Spinal cord (tissue), 10 donors: Measurements from ENCODE around the gene FBXO31. TPM values are rescaled to one million over a fixed set of nuclear protein-coding genes. Genes with fewer than 3 reads are reported as not detected.

Experiments
- DNase-seq, 6 donors: peaks; one replicate each; pipeline versions ENCODE4 v3.0.0 to v3.0.0-alpha.2; 2013 to 2015; ENCODE audit warnings: low spot score in 6 of 6, low read depth in 4 of 6
- H3K27ac ChIP-seq: one replicate; pipeline ENCODE4 v1.5.1; 2013; ENCODE audit warnings: low read depth, low read length, control low read depth
- H3K27me3 ChIP-seq: one replicate; pipeline ENCODE4 v1.6.1; 2013; ENCODE audit warnings: low read length; ENCODE audit not compliant: control insufficient read depth, insufficient read depth
- H3K36me3 ChIP-seq: one replicate; pipeline ENCODE4 v1.6.1; 2013; ENCODE audit warnings: low read length; ENCODE audit not compliant: control insufficient read depth, insufficient read depth
- H3K4me1 ChIP-seq: one replicate; pipeline ENCODE4 v1.6.1; 2013; ENCODE audit warnings: low read length; ENCODE audit not compliant: control insufficient read depth, insufficient read depth
- H3K4me3 ChIP-seq: one replicate; pipeline ENCODE4 v1.5.1; 2013; ENCODE audit warnings: low read depth, low read length, control low read depth
- H3K9me3 ChIP-seq: one replicate; pipeline ENCODE4 v1.6.1; 2013; ENCODE audit warnings: low read length; ENCODE audit not compliant: control insufficient read depth, insufficient read depth
- whole genome bisulfite sequencing: methylation state at CpG from one replicate; pipeline ENCODE4 v1.1.5; 2013; ENCODE audit warnings: missing lambda C conversion rate; ENCODE audit not compliant: insufficient coverage; 5-methylcytosine and 5-hydroxymethylcytosine counted together
- polyA plus RNA-seq, 2 donors: library from polyadenylated mRNA; unstranded; fragments of 120-200 nt; gene quantifications; one replicate each; pipeline ENCODE4 v1.2.1, GENCODE V29; 2013; ENCODE audit not compliant: insufficient read length in 2 of 2
- total RNA-seq, 2 donors: library from RNA; depleted of rRNA in 1 of 2; stranded (reverse); fragments of 120-200 nt in 1 of 2; fragments of >200 nt in 1 of 2; gene quantifications; one replicate each; pipeline versions ENCODE4 v1.2.3 to v1.2.4, GENCODE V29; 2013 to 2014
- donor health status: healthy.

FBXO31 gene
- total and polyA plus RNA-seq, 4 donors = 21.0 to 48.6 (median 41.0) TPM

- no peak for DNase-seq
- no peaks in the 10 kb centered on the region for H3K4me1 ChIP-seq
- peaks cover 15% of the 10 kb centered on the region for H3K36me3 ChIP-seq
- no peak overlapping the region for H3K4me3 ChIP-seq
- no peak overlapping the region for H3K27ac ChIP-seq
- WGBS = 90% methylated on average over 3 of the region's 3 CpGs
- no peaks in the 10 kb centered on the region for H3K27me3 ChIP-seq
- H3K9me3 ChIP-seq = no peaks in the 10 kb centered on the region
These were observed 89.6 kb downstream of the FBXO31 start for GRCh38 chr16:87293990-87294389.

GRCh38 chr16:87291944-87292343 lies 91.6 kb downstream of the FBXO31 start:
- Histone ChIP-seq H3K27me3 (no peaks in the 10 kb centered on the region), H3K36me3 (peaks cover 4% of the 10 kb centered on the region), H3K27ac (no peak overlapping the region), H3K4me3 (no peak overlapping the region), H3K4me1 (no peaks in the 10 kb centered on the region), H3K9me3 (no peaks in the 10 kb centered on the region)
- DNase-seq = no peak
- WGBS = 100% methylated on average over 6 of the region's 6 CpGs

GRCh38 chr16:87288753-87289362 lies 94.7 kb downstream of the FBXO31 start:
- Histone ChIP-seq H3K4me3 (no peak overlapping the region), H3K27ac (no peak overlapping the region), H3K27me3 (no peaks in the 10 kb centered on the region), H3K9me3 (no peaks in the 10 kb centered on the region), H3K4me1 (no peaks in the 10 kb centered on the region), H3K36me3 (no peaks in the 10 kb centered on the region)
- 71% methylated on average over 1 of the region's 7 CpGs for WGBS
- no peak for DNase-seq

DNA sequence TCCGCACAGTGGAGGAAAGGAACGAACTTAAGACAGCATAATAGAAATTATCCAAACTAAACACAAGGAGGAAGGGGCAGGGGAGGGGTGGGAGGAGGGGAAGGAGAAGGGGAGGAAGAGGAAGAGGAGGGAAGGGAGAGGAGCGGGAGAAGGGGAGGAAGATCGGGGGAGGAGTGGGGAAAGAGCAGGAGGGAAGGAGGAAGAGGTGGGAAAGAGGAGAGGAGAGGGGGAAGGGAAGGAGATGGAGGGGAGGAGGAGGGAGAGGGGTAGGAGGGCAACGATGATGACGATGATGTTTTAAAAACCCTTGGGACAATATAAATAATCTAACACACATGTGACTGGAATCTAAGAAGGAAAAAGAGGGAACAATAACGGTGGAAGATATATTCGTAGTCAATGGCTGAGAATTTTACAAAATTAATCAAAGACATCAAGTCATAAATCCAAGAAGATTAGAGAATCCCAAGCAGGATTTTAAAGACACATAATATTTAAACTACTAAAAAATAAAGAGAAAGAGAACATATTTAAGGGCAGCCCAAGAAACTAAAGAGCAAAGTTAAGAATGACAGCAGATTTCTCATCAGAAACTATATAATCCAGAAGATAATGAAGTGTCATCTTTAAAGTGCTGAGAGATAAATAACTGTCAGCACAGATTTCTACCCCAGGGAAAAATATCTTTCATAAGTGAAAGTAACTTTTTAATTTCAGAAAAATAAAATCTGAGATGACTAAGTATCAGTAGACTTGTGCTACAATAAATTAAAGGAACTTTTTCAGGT lies 96.5 kb downstream of the FBXO31 start:
- H3K36me3 ChIP-seq = no peaks in the 10 kb centered on the region
- H3K4me3 ChIP-seq = no peak overlapping the region
- no peak overlapping the region for H3K27ac ChIP-seq
- WGBS = 79% methylated on average over 2 of the region's 8 CpGs
- no peaks in the 10 kb centered on the region for H3K9me3 ChIP-seq
- no peaks in the 10 kb centered on the region for H3K27me3 ChIP-seq
- no peak for DNase-seq
- no peaks in the 10 kb centered on the region for H3K4me1 ChIP-seq

- 67% methylated on average over 2 of the region's 2 CpGs for WGBS
- no peaks in the 10 kb centered on the region for H3K9me3 ChIP-seq
- DNase-seq = peak in 1 of 6 donors; percentile 40
These were observed 99.4 kb downstream of the FBXO31 start for GRCh38 chr16:87284183-87284582.

GRCh38 chr16:87279094-87279658 lies 104.4 kb downstream of the FBXO31 start:
- DNase-seq = no peak
- Histone ChIP-seq H3K4me3 (no peak overlapping the region), H3K9me3 (no peaks in the 10 kb centered on the region), H3K4me1 (peaks cover 27% of the 10 kb centered on the region), H3K27ac (no peak overlapping the region), H3K36me3 (no peaks in the 10 kb centered on the region), H3K27me3 (peaks cover 7% of the 10 kb centered on the region)
- 80% methylated on average over 15 of the region's 18 CpGs for WGBS

More at GRCh38 chr16:87284183-87284582, 99.4 kb downstream of the FBXO31 start:
- Histone ChIP-seq H3K27me3 (peaks cover 1% of the 10 kb centered on the region), H3K36me3 (no peaks in the 10 kb centered on the region), H3K4me1 (no peaks in the 10 kb centered on the region), H3K27ac (no peak overlapping the region), H3K4me3 (no peak overlapping the region)

DNA sequence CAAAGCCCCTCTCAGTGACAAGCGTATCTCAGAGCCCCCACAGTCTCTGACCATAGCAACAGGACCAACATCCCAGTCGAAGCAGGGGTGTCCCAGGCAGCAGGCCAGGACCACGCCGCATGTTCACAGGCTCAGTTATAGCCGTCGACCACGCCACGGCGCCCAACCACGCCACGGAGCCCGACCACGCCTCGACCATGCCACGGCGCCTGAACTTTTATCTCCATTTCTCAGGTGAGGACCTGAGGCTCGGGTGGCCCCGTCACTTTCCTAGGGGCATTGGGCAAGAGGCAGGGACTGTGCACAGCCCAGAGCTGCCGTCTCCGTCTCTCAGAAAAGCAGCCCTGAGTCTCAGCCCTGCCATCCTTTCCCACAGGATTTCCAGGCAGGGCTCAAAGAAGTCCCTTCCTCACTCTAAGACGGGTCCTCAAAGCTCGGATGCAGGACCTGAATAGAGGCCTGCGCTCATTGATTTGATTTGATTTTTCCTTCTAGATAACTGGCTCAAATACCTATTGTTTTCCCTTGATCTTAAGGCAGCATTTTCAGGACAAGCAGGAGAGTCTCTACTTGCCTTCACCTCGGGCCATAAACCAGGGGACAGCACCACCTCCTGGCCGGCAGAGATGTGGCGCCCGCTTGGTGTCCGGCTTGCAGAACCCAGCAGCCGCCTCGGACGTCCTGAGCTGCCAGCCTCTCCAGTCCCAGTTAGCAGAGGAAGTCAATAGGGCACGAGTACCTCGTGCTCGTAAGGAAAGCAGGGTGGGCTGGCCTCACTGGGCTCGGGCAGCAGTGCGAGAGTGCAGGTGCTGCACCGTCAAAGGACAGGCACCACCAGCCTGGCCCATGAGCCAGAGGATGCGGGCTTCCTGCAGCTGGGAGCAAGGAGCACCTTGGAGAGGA lies 105.1 kb downstream of the FBXO31 start:
- Histone ChIP-seq H3K27me3 (peaks cover 7% of the 10 kb centered on the region), H3K9me3 (no peaks in the 10 kb centered on the region), H3K36me3 (no peaks in the 10 kb centered on the region), H3K4me1 (peaks cover 27% of the 10 kb centered on the region), H3K27ac (no peak overlapping the region), H3K4me3 (no peak overlapping the region)
- DNase-seq = peak; percentile 45 to 93 (median 59)
- 56% methylated on average over 38 of the region's 38 CpGs for WGBS
